ENCODE data around the gene SLC9A8.
"Not testable (repeated sequence)": the region's sequence is repeated elsewhere in the genome, so short reads cannot be mapped to it uniquely, and the experiment has no call there.

Gene SLC9A8

GRCh38 chr20:49859011-49859410 lies 46.4 kb downstream of the SLC9A8 start:
- H3K4me1 Mint-ChIP-seq = no peaks in the 10 kb centered on the region
- no peaks in the 10 kb centered on the region for H3K27me3 Mint-ChIP-seq
- ATAC-seq (ENCODE audit: low read depth) = no peak
- no peak overlapping the region for H3K4me3 Mint-ChIP-seq
- no peak for DNase-seq (ENCODE audit: low spot score in 2 of 2)
- peaks cover 20% of the 10 kb centered on the region for H3K36me3 Mint-ChIP-seq
- no peaks in the 10 kb centered on the region for H3K9me3 Mint-ChIP-seq
- no peak overlapping the region for H3K27ac Mint-ChIP-seq

- no peak overlapping the region for H3K27ac Mint-ChIP-seq
- H3K36me3 Mint-ChIP-seq = peaks cover 25% of the 10 kb centered on the region
- H3K27me3 Mint-ChIP-seq = no peaks in the 10 kb centered on the region
- DNase-seq (ENCODE audit: low spot score in 2 of 2) (no peak), ATAC-seq (ENCODE audit: low read depth) (no peak)
- no peak overlapping the region for H3K4me3 Mint-ChIP-seq
- no peaks in the 10 kb centered on the region for H3K4me1 Mint-ChIP-seq
- no peaks in the 10 kb centered on the region for H3K9me3 Mint-ChIP-seq
Measured at GRCh38 chr20:49859807-49860206, 47.2 kb downstream of the SLC9A8 start.

- not testable (repeated sequence) for H3K4me1 Mint-ChIP-seq; H3K27me3 Mint-ChIP-seq; H3K4me3 Mint-ChIP-seq; H3K9me3 Mint-ChIP-seq; ATAC-seq (ENCODE audit: low read depth); DNase-seq (ENCODE audit: low spot score in 2 of 2); H3K27ac Mint-ChIP-seq
- H3K36me3 Mint-ChIP-seq = peaks cover 21% of the 10 kb centered on the region
Measured at GRCh38 chr20:49861232-49861631, 48.6 kb downstream of the SLC9A8 start.

- DNase-seq (ENCODE audit: low spot score in 2 of 2) = no peak
- Mint-ChIP-seq H3K27ac (no peak overlapping the region), H3K4me3 (no peak overlapping the region), H3K27me3 (no peaks in the 10 kb centered on the region), H3K4me1 (peaks cover 9% of the 10 kb centered on the region), H3K9me3 (no peaks in the 10 kb centered on the region), H3K36me3 (peaks cover 21% of the 10 kb centered on the region)
- ATAC-seq (ENCODE audit: low read depth) = no peak
Measured at GRCh38 chr20:49862607-49863200, 50.1 kb downstream of the SLC9A8 start.

GRCh38 chr20:49863666-49864065 lies 51.0 kb downstream of the SLC9A8 start:
- no peak overlapping the region for H3K4me3 Mint-ChIP-seq
- H3K4me1 Mint-ChIP-seq = peaks cover 14% of the 10 kb centered on the region
- H3K27me3 Mint-ChIP-seq = no peaks in the 10 kb centered on the region
- no peak for ATAC-seq (ENCODE audit: low read depth)
- no peak overlapping the region for H3K27ac Mint-ChIP-seq
- DNase-seq (ENCODE audit: low spot score in 2 of 2) = no peak
- no peaks in the 10 kb centered on the region for H3K9me3 Mint-ChIP-seq
- H3K36me3 Mint-ChIP-seq = peaks cover 21% of the 10 kb centered on the region

GRCh38 chr20:49865559-49865958 lies 52.9 kb downstream of the SLC9A8 start:
- Mint-ChIP-seq H3K4me1 (peaks cover 14% of the 10 kb centered on the region), H3K27me3 (no peaks in the 10 kb centered on the region), H3K4me3 (no peak overlapping the region), H3K27ac (no peak overlapping the region), H3K36me3 (peaks cover 29% of the 10 kb centered on the region), H3K9me3 (no peaks in the 10 kb centered on the region)
- DNase-seq (ENCODE audit: low spot score in 2 of 2) = no peak
- ATAC-seq (ENCODE audit: low read depth) = no peak

- H3K27ac Mint-ChIP-seq = no peak overlapping the region
Measured at GRCh38 chr20:49866051-49866450, 53.4 kb downstream of the SLC9A8 start.

GRCh38 chr20:49867453-49868215 lies 55.0 kb downstream of the SLC9A8 start:
- Mint-ChIP-seq H3K27ac (peak overlapping the region; percentile 10), H3K36me3 (peaks cover 23% of the 10 kb centered on the region)
- ATAC-seq (ENCODE audit: low read depth) = peak; percentile 51

More at GRCh38 chr20:49866051-49866450, 53.4 kb downstream of the SLC9A8 start:
- no peaks in the 10 kb centered on the region for H3K9me3 Mint-ChIP-seq
- H3K4me3 Mint-ChIP-seq = no peak overlapping the region
- H3K4me1 Mint-ChIP-seq = peaks cover 14% of the 10 kb centered on the region
- peak; percentile 56 for ATAC-seq (ENCODE audit: low read depth)
- DNase-seq (ENCODE audit: low spot score in 2 of 2) = no peak
- H3K36me3 Mint-ChIP-seq = peaks cover 25% of the 10 kb centered on the region
- no peaks in the 10 kb centered on the region for H3K27me3 Mint-ChIP-seq

GRCh38 chr20:49868538-49868937 lies 55.9 kb downstream of the SLC9A8 start:
- H3K27ac Mint-ChIP-seq = no peak overlapping the region
- peak; percentile 42 for ATAC-seq (ENCODE audit: low read depth)
- no peaks in the 10 kb centered on the region for H3K9me3 Mint-ChIP-seq
- H3K4me1 Mint-ChIP-seq = peaks cover 14% of the 10 kb centered on the region
- peaks cover 21% of the 10 kb centered on the region for H3K36me3 Mint-ChIP-seq
- H3K4me3 Mint-ChIP-seq = no peak overlapping the region
- DNase-seq (ENCODE audit: low spot score in 2 of 2) = no peak
- no peaks in the 10 kb centered on the region for H3K27me3 Mint-ChIP-seq

More at GRCh38 chr20:49867453-49868215, 55.0 kb downstream of the SLC9A8 start:
- DNase-seq (ENCODE audit: low spot score in 2 of 2) = no peak
- Mint-ChIP-seq H3K4me3 (peak overlapping the region; percentile 30), H3K4me1 (peaks cover 14% of the 10 kb centered on the region), H3K27me3 (no peaks in the 10 kb centered on the region), H3K9me3 (no peaks in the 10 kb centered on the region)

GRCh38 chr20:49868964-49869363 lies 56.3 kb downstream of the SLC9A8 start:
- no peaks in the 10 kb centered on the region for H3K27me3 Mint-ChIP-seq
- H3K27ac Mint-ChIP-seq = no peak overlapping the region
- DNase-seq (ENCODE audit: low spot score in 2 of 2) (no peak), ATAC-seq (ENCODE audit: low read depth) (no peak)
- H3K9me3 Mint-ChIP-seq = no peaks in the 10 kb centered on the region
- H3K4me1 Mint-ChIP-seq = peaks cover 14% of the 10 kb centered on the region
- no peak overlapping the region for H3K4me3 Mint-ChIP-seq
- peaks cover 21% of the 10 kb centered on the region for H3K36me3 Mint-ChIP-seq

GRCh38 chr20:49870261-49870660 lies 57.6 kb downstream of the SLC9A8 start:
- Mint-ChIP-seq H3K9me3 (no peaks in the 10 kb centered on the region), H3K27ac (no peak overlapping the region), H3K4me3 (no peak overlapping the region), H3K4me1 (peaks cover 14% of the 10 kb centered on the region), H3K27me3 (no peaks in the 10 kb centered on the region), H3K36me3 (peaks cover 19% of the 10 kb centered on the region)
- ATAC-seq (ENCODE audit: low read depth) (no peak), DNase-seq (ENCODE audit: low spot score in 2 of 2) (no peak)

GRCh38 chr20:49871391-49871948 lies 58.8 kb downstream of the SLC9A8 start:
- DNase-seq (ENCODE audit: low spot score in 2 of 2) = no peak
- no peak overlapping the region for H3K4me3 Mint-ChIP-seq
- H3K36me3 Mint-ChIP-seq = peaks cover 16% of the 10 kb centered on the region
- no peaks in the 10 kb centered on the region for H3K9me3 Mint-ChIP-seq
- H3K27ac Mint-ChIP-seq = no peak overlapping the region
- H3K27me3 Mint-ChIP-seq = no peaks in the 10 kb centered on the region
- ATAC-seq (ENCODE audit: low read depth) = no peak
- peaks cover 11% of the 10 kb centered on the region for H3K4me1 Mint-ChIP-seq

GRCh38 chr20:49872056-49872455 lies 59.4 kb downstream of the SLC9A8 start:
- Mint-ChIP-seq H3K4me3 (no peak overlapping the region), H3K36me3 (peaks cover 12% of the 10 kb centered on the region), H3K4me1 (peaks cover 9% of the 10 kb centered on the region)

GRCh38 chr20:49874696-49875095 lies 62.1 kb downstream of the SLC9A8 start:
- ATAC-seq (ENCODE audit: low read depth) (no peak), DNase-seq (ENCODE audit: low spot score in 2 of 2) (no peak)
- Mint-ChIP-seq H3K27me3 (no peaks in the 10 kb centered on the region), H3K9me3 (no peaks in the 10 kb centered on the region), H3K27ac (no peak overlapping the region), H3K36me3 (peaks cover 17% of the 10 kb centered on the region), H3K4me1 (no peaks in the 10 kb centered on the region), H3K4me3 (no peak overlapping the region)

More at GRCh38 chr20:49872056-49872455, 59.4 kb downstream of the SLC9A8 start:
- no peak for ATAC-seq (ENCODE audit: low read depth)
- H3K27ac Mint-ChIP-seq = no peak overlapping the region
- DNase-seq (ENCODE audit: low spot score in 2 of 2) = no peak
- no peaks in the 10 kb centered on the region for H3K9me3 Mint-ChIP-seq
- no peaks in the 10 kb centered on the region for H3K27me3 Mint-ChIP-seq
